DMS153 treated with DMSO at 0.1 percent for 48 hours (cell line): ENCODE data around the gene KRTAP5-5.
"Not testable (repeated sequence)": the region's sequence is repeated elsewhere in the genome, so short reads cannot be mapped to it uniquely, and the experiment has no call there.

ENCODE experiments used
- DNase-seq: peaks from one replicate; lab custom pipeline; 2025; ENCODE audit not compliant: unreplicated experiment; lab: John Stamatoyannopoulos, UW

The KRTAP5-5 gene

DNA sequence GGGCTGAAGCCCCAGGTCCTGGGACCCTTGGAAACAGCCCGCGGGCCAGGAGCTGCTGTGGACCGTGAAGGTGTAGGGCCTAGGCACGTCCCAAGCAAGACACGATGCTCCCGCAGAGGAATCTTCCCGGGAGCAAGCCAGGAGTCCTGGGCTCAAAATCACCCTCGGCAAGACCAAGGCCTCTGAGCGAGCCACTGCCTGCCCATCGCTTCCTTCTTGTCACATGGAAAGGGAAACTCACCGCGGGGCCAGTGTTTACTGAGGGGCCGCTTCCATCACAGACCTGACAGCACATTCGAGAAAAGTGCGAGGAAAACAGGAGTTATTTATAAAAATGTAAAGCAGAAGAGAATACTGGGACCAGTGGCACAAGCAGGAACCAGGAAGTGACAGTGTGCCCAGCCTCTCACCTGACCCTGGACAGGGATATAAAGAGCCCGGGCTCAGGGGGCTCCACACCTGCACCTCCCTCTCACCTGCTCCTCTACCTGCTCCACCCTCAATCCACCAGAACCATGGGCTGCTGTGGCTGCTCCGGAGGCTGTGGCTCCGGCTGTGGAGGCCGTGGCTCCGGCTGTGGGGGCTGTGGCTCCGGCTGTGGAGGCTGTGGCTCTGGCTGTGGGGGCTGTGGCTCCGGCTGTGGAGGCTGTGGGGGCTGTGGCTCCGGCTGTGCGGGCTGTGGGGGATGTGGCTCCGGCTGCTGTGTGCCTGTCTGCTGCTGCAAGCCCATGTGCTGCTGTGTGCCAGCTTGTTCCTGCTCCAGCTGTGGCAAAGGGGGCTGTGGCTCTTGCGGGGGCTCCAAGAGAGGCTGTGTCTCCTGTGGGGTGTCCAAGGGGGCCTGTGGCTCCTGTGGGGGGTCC lies at the start of gene KRTAP5-5:
KRTAP5-5 (plus strand) TSS at position 450 of the 860 bp plus-strand sequence; CDS start at position 516, 66 bp downstream.
- DNase-seq, result no peak

DNA sequence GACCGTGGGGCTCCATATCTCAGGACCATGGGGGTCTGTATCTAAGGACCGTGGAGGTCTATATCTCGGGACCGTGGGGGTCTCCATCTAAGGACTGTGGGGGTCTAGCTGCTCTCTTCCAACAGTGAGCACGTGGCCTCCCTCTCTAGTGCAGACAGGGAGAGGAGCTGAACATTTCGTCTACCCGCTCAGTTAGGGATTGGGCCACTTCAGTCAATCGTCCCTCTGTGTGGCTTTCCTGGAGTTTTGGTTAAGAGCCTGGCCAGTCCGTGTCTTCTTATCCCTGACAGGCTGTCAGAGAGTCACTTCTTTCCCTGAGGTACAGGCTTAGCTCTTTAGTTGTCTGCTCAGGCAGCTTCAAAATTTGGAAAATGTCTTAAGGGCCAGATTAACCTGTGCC lies 47.6 kb upstream of the KRTAP5-5 start:
- no peak for DNase-seq

DNA sequence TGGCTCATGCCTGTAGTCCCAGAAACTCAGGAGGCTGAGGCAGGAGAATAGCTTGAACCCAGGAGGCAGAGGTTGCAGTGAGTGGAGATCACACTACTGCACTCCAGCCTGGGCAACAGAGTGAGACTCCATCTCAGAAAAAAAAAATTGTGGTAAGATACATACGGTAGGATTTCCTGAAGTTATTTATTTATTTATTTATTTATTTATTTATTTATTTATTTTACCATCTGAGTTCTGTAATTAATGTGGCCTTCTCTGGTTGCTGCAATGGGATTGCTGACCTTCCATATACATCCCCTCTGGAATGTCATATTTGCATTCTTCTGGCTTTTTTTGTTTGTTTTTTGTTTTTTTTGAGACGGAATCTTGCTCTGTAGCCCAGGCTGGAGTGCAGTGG lies 46.7 kb upstream of the KRTAP5-5 start:
- DNase-seq, result not testable (repeated sequence)

DNA sequence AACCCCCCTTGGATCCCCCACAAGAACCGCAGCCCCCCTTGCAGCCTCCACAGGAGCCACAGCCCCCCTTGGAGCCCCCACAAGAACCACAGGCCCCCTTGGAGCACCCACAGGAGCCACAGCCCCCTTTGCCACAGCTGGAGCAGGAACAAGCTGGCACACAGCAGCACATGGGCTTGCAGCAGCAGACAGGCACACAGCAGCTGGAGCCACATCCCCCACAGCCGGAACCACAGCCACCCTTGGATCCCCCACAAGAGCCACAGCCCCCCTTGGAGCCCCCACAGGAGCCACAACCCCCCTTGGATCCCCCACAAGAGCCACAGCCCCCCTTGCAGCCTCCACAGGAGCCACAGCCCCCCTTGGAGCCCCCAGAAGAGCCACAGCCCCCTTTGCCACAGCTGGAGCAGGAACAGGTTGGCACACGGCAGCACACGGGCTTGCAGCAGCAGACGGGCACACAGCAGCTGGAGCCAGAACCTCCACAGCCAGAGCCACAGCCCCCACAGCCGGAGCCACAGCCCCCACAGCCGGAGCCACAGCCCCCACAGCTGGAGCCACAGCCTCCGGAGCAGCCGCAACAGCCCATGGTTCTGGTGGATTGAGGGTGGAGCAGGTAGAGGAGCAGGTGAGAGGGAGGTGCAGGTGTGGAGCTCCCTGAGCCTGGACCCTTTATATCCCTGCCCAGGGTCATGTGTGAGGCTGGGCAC lies 44.8 kb upstream of the KRTAP5-5 start, which contains the start of gene KRTAP5-1:
KRTAP5-1 (minus strand) TSS at position 623 of the 710 bp plus-strand sequence; CDS start at position 589, 34 bp downstream.
- DNase-seq, result not testable (repeated sequence)

GRCh38 chr11:1586699-1587098 lies 42.9 kb upstream of the KRTAP5-5 start:
- DNase-seq, result no peak

DNA sequence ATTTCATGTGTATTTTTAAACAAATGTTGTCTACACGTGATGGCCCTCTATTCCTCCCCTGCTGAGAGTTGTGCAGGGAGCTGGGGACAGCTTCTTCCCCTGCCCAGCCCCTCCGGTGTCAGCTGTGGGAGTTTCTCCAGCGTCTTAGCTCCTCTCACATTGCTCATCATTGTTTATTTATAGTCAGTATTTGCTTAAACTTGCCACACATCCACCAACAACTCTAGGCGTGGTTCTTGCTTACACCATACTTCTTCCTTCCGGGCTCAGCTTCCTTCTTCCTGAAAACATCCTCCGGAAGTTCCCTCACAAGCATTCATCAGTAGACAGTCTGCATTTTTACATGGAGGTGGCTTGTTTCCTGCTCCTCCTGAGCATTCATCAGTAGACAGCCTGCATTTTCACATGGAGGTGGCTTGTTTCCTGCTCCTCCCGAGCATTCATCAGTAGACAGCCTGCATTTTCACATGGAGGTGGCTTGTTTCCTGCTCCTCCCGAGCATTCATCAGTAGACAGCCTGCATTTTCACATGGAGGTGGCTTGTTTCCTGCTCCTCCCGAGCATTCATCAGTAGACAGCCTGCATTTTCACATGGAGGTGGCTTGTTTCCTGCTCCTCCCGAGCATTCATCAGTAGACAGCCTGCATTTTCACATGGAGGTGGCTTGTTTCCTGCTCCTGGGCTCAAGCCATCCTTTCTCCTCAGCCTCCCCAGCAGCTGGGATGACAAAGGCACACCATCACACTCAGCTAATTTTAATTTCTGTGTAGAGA lies 40.2 kb upstream of the KRTAP5-5 start:
- DNase-seq, result not testable (repeated sequence)

DNA sequence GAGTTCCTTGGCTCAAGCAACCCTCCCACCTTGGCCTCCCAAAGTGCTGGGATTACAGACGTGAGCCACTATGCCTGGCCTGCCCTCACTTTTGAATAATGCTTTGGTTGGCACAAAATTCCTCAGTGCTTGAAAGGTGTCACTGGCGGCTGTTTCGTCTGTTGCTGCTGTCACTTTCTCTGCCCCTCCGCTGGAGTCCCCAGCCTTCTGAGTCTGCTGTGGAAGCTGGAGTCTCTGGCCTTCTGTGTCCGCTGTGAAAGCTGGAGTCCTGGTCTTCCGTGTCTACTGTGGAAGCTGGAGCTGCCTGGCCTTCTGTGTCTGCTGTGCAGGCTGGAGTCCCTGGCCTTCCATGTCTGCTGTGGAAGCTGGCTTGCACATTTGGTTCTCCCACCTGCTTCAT lies 39.6 kb upstream of the KRTAP5-5 start:
- DNase-seq, result no peak

- no peak for DNase-seq
Observed at GRCh38 chr11:1592628-1593027, 36.9 kb upstream of the KRTAP5-5 start.

DNA sequence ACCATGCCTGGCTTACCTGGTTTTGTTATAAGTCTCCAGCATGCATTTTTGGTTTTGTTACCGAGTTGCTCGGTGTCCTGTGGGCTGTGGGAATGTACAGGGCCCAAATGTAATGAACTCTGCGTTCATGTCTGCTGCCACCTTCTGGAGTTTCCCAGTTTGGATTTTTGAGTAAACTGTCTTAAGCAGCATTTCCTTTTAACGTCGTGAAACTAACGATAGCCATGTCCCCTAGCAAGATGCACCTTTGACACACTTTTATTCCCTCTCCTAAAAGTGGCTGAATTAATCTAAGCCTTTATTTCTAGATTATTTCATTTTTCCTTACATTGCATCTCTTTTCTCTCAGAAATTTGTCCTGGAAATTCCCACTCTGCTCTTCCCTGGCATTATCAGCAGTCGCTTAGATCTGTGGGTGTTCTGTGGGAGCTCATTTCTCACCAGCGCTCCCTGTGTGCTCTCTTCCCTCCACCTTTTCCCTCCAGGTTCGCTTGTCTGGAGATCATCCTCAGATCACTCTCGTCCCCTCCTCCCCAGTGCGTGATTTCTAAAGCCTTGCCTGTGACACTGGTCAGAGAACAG lies 33.5 kb upstream of the KRTAP5-5 start:
- DNase-seq, result not testable (repeated sequence)

DNA sequence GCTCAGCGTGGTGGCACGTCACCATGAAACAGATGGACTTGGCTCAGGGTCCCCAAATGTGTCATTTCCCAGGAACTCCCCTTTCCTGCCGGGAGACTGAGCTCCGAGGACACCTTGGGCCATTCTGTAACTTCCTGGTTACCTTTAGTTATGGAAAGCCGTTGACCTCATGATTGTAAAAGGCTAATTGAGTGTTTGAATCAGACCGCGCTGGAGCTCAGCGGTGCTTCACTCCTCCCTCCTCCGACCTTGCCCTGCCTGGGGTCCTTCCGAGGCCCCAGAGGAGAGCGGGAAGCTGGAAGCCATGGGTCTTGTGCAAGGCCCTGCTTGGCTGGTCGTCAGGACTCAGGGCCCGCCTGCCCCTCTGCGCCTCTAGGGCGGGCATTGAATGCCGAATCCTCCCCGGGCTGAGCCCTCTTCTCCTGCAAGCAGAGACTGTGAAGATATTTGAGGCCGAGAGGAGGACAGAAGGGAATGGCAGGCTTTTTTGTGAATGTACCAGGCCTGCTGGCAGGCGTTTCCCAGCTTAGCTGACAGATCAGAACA lies 32.9 kb upstream of the KRTAP5-5 start:
- not testable (repeated sequence) for DNase-seq

- DNase-seq, result no peak
Observed at GRCh38 chr11:1597331-1597993, 32.1 kb upstream of the KRTAP5-5 start.

- no peak for DNase-seq
Observed at GRCh38 chr11:1597994-1598380, 31.6 kb upstream of the KRTAP5-5 start, which contains the start of gene KRTAP5-2. KRTAP5-2 (minus strand) TSS chr11:1598294; CDS start chr11:1598250, 44 bp downstream.

DNA sequence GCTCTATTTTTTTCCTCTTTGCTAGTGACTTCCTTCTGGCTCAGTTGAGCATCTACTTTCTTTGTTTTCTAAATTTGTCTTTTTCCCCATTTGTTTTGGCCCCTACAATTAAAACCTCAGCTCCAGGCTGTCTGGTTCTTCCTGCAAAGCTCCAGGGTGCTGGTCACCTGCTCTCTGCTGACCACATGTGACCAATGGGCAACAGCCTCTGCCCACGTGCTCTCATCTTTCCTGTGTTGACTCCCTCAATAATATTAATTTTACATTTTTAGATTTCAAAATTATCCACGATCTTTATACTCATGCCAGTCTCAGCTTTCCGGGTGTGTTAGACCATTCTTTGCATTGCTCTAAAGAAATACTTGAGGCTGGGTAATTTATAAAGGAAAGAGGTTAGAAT lies 31.2 kb upstream of the KRTAP5-5 start:
- not testable (repeated sequence) for DNase-seq

GRCh38 chr11:1598816-1599215 lies 30.8 kb upstream of the KRTAP5-5 start:
- no peak for DNase-seq

DNA sequence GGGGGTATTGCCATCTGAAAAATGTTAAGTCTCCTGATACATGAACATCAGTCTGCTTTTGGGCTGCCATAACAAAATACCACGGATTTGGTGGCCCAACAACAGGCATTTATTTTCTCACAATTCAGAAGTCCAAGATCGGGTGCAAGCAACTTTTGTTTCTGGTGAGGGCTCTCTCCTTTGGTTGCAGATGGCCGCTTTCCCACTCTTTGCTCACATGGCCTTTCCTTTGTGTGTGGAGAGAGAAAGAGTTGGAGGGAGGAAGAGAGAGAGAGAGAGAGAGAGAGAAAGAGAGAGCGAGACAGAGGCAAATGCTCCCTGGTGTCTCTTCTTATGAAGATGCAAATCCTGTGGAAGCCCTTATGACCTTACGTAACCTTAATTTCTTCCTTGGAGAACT lies 28.9 kb upstream of the KRTAP5-5 start:
- no peak for DNase-seq

DNA sequence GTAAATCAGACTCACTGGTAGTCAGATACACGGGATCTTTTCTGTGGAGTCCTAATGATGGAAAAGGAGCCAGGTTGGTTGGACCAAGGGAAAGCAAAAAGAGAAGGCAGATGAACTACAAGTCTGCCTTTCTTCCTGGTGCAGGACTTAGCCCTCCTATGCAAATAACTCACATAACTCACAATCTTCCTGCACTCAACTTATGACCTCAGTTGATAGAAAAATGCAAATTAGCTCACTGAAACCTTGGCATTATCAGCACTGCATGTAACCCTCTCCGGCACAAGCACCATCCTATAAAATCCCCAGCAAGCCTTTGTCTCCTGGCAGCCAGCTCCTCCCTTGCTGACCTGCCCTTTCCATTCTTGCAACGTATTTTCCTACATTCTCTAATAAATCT lies 27.9 kb upstream of the KRTAP5-5 start:
- not testable (repeated sequence) for DNase-seq

- no peak for DNase-seq
Observed at GRCh38 chr11:1603629-1604028, 25.9 kb upstream of the KRTAP5-5 start.

DNA sequence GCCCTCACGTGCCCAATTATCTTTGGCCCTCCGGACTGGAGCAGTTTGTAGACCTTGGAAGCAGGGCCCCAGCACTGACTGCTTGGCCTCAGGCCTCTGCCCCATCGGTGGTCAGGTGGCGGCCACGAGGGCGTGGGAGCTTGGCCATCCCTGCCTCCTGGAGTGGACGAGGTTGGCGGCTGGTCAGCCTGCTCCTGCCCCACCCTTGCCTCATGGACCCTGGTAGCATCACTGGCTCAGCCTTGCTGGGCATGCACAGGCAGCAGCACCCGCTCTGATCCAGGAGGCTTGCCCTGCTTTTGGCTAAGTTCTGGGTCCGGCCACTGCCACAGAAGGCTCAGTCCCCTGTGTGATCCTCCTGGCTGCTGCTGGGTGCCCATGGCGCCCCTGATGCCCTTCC lies 25.4 kb upstream of the KRTAP5-5 start:
- no peak for DNase-seq

- DNase-seq, result no peak
Observed at GRCh38 chr11:1604711-1605110, 24.9 kb upstream of the KRTAP5-5 start.

GRCh38 chr11:1605923-1606322 lies 23.7 kb upstream of the KRTAP5-5 start:
- DNase-seq, result not testable (repeated sequence)
